ENCODE data around the gene UBE2Q1. TPM values are rescaled to one million over a fixed set of nuclear protein-coding genes. Genes with fewer than 3 reads are reported as not detected.

The UBE2Q1 gene
- total and polyA plus RNA-seq, 4 donors = 8.2 to 22.0 (median 14.2) TPM

GRCh38 chr1:154571244-154571963 is 12.9 kb upstream of the UBE2Q1 start (continued):
- no peak for TF ChIP-seq CTCF (IDR thresholded peaks at IDR 0.05; ENCODE audit: low read depth, low read length, missing input control)

GRCh38 chr1:154568157-154568815 is 9.8 kb upstream of the UBE2Q1 start:
- H3K36me3 ChIP-seq (ENCODE audit: control insufficient read depth in 4 of 4, insufficient read depth in 3 of 4, low read depth in 1 of 4, low read length in 3 of 4) = no peaks in the 10 kb centered on the region
- 35% methylated on average over 17 of the region's 17 CpGs for WGBS
- H3K9ac ChIP-seq (ENCODE audit: low read depth in 1 of 2, low read length in 2 of 2) = no peak overlapping the region
- H3K4me1 ChIP-seq (ENCODE audit: control insufficient read depth in 4 of 4, insufficient read depth in 4 of 4, low read length in 3 of 4) = peaks cover 3 to 10% (median 7%) of the 10 kb centered on the region in 4 donors
- no peak for TF ChIP-seq JUND (IDR thresholded peaks at IDR 0.05)
- TF ChIP-seq FOXA1 (IDR thresholded peaks at IDR 0.05) = no peak
- no peak for TF ChIP-seq HNF4G (IDR thresholded peaks at IDR 0.05)
- TF ChIP-seq EGR1 (IDR thresholded peaks at IDR 0.05; ENCODE audit: low read depth in 2 of 2) = no peak
- no peak for TF ChIP-seq CTCF (IDR thresholded peaks at IDR 0.05; ENCODE audit: low read depth, low read length, missing input control)
- no peak for TF ChIP-seq HNF4A (conservative IDR thresholded peaks at IDR 0.05)
- TF ChIP-seq REST (IDR thresholded peaks at IDR 0.05) = no peak
- TF ChIP-seq, protein P1, sequence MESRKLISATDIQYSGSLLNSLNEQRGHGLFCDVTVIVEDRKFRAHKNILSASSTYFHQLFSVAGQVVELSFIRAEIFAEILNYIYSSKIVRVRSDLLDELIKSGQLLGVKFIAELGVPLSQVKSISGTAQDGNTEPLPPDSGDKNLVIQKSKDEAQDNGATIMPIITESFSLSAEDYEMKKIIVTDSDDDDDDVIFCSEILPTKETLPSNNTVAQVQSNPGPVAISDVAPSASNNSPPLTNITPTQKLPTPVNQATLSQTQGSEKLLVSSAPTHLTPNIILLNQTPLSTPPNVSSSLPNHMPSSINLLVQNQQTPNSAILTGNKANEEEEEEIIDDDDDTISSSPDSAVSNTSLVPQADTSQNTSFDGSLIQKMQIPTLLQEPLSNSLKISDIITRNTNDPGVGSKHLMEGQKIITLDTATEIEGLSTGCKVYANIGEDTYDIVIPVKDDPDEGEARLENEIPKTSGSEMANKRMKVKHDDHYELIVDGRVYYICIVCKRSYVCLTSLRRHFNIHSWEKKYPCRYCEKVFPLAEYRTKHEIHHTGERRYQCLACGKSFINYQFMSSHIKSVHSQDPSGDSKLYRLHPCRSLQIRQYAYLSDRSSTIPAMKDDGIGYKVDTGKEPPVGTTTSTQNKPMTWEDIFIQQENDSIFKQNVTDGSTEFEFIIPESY (IDR thresholded peaks at IDR 0.05) = no peak
- no peak for TF ChIP-seq SP1 (IDR thresholded peaks at IDR 0.05)
- TF ChIP-seq, protein P2, sequence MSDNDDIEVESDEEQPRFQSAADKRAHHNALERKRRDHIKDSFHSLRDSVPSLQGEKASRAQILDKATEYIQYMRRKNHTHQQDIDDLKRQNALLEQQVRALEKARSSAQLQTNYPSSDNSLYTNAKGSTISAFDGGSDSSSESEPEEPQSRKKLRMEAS (IDR thresholded peaks at IDR 0.05) = no peak
- TF ChIP-seq RAD21 (IDR thresholded peaks at IDR 0.05) = no peak
- no peak for TF ChIP-seq FOXA2 (IDR thresholded peaks at IDR 0.05)
- TF ChIP-seq GABPA (IDR thresholded peaks at IDR 0.05 in 1 of 2, conservative IDR thresholded peaks at IDR 0.05 in 1 of 2) = no peak
- no peak for TF ChIP-seq TAF1 (conservative IDR thresholded peaks at IDR 0.05)
- TF ChIP-seq ATF3 (IDR thresholded peaks at IDR 0.05) = no peak
- TF ChIP-seq YY1 (IDR thresholded peaks at IDR 0.05) = no peak
- TF ChIP-seq NR2F2 (IDR thresholded peaks at IDR 0.05) = no peak
- no peak for TF ChIP-seq RXRA (IDR thresholded peaks at IDR 0.05)
- peak overlapping the region in 1 of 3 donors; percentile 15 for H3K4me3 ChIP-seq (ENCODE audit: low read depth in 1 of 3, low read length in 3 of 3)
- H3K27ac ChIP-seq (ENCODE audit: low read depth in 1 of 2, low read length in 2 of 2) = no peak overlapping the region
- no peak for DNase-seq (ENCODE audit: low spot score)
- H3K27me3 ChIP-seq (ENCODE audit: control insufficient read depth in 4 of 4, insufficient read depth in 4 of 4, low read length in 3 of 4) = peaks cover 0 to 6% (median 3%) of the 10 kb centered on the region in 4 donors
- no peaks in the 10 kb centered on the region for H3K9me3 ChIP-seq (ENCODE audit: control insufficient read depth in 4 of 4, low read length in 3 of 4)
